H9 (cell line): ENCODE data around the gene OR9Q1. TPM values are rescaled to one million over a fixed set of nuclear protein-coding genes. Genes with fewer than 3 reads are reported as not detected.

ENCODE experiments used
- DNase-seq: peaks from one replicate; pipeline ENCODE4 v3.0.0-alpha.2; 2017
- H2AFZ ChIP-seq: one replicate; pipeline ENCODE4 v1.6.1; 2013; ENCODE audit warnings: mild to moderate bottlenecking, low read length, control low read depth, moderate library complexity
- H2AK5ac ChIP-seq: 2 replicates; pipeline ENCODE4 v1.6.1; 2013; ENCODE audit warnings: low read length, control low read depth, mixed read lengths; ENCODE audit not compliant: insufficient read length
- H2BK120ac ChIP-seq: one replicate; pipeline ENCODE4 v1.6.1; 2013; ENCODE audit warnings: low read depth, mild to moderate bottlenecking, low read length, control low read depth, inconsistent platforms; ENCODE audit not compliant: poor library complexity, severe bottlenecking
- H2BK12ac ChIP-seq: 2 replicates; pipeline ENCODE4 v1.6.1; 2013; ENCODE audit warnings: low read length, control low read depth, mixed read lengths, low read depth; ENCODE audit not compliant: insufficient read length
- H2BK15ac ChIP-seq: 2 replicates; pipeline ENCODE4 v1.6.1; 2013; ENCODE audit warnings: low read depth, low read length, control low read depth
- H2BK20ac ChIP-seq: one replicate; pipeline ENCODE4 v1.6.1; 2013; ENCODE audit warnings: low read depth, mild to moderate bottlenecking, low read length, control low read depth, inconsistent platforms; ENCODE audit not compliant: poor library complexity, severe bottlenecking
- H2BK5ac ChIP-seq: 2 replicates; pipeline ENCODE4 v1.6.1; 2013; ENCODE audit warnings: low read length, control low read depth, mixed read lengths; ENCODE audit not compliant: insufficient read length
- H3K14ac ChIP-seq: 2 replicates; pipeline ENCODE4 v1.6.1; 2013; ENCODE audit warnings: low read length, control low read depth; ENCODE audit not compliant: insufficient read depth
- H3K18ac ChIP-seq: 2 replicates; pipeline ENCODE4 v1.6.1; 2013; ENCODE audit warnings: low read depth, mild to moderate bottlenecking, mixed read lengths, low read length, control low read depth; ENCODE audit not compliant: insufficient read length
- H3K23ac ChIP-seq: 2 replicates; pipeline ENCODE4 v1.6.1; 2013; ENCODE audit warnings: low read length, control low read depth, mixed read lengths, low read depth; ENCODE audit not compliant: insufficient read length
- H3K23me2 ChIP-seq: 2 replicates; pipeline ENCODE4 v1.6.1; 2013; ENCODE audit warnings: low read depth, mild to moderate bottlenecking, mixed read lengths, low read length, control low read depth; ENCODE audit not compliant: insufficient read length, poor library complexity, severe bottlenecking
- H3K27ac ChIP-seq: 2 replicates; pipeline ENCODE4 v1.5.1; 2013; ENCODE audit warnings: low read length, control low read depth, mixed read lengths, low read depth; ENCODE audit not compliant: insufficient read length
- H3K27me3 ChIP-seq: 2 replicates; pipeline ENCODE4 v1.6.1; 2013; ENCODE audit warnings: low read length, control low read depth, inconsistent platforms; ENCODE audit not compliant: insufficient read depth
- H3K4ac ChIP-seq: 2 replicates; pipeline ENCODE4 v1.6.1; 2013; ENCODE audit warnings: low read depth, mild to moderate bottlenecking, control low read depth, inconsistent platforms, low read length, moderate library complexity
- H3K4me1 ChIP-seq: 2 replicates; pipeline ENCODE4 v1.6.1; 2013; ENCODE audit warnings: low read length, control low read depth, inconsistent platforms; ENCODE audit not compliant: insufficient read depth
- H3K4me2 ChIP-seq: 2 replicates; pipeline ENCODE4 v1.6.1; 2013; ENCODE audit warnings: low read length, control low read depth, mixed read lengths; ENCODE audit not compliant: insufficient read length, insufficient read depth
- H3K56ac ChIP-seq: 2 replicates; pipeline ENCODE4 v1.6.1; 2013; ENCODE audit warnings: low read depth, mild to moderate bottlenecking, mixed read lengths, low read length, control low read depth; ENCODE audit not compliant: insufficient read length
- H3K79me1 ChIP-seq: 2 replicates; pipeline ENCODE4 v1.6.1; 2013; ENCODE audit warnings: low read depth, mild to moderate bottlenecking, moderate library complexity, low read length, control low read depth, inconsistent platforms; ENCODE audit not compliant: insufficient read depth, poor library complexity, severe bottlenecking
- H3K79me2 ChIP-seq: 2 replicates; pipeline ENCODE4 v1.6.1; 2013; ENCODE audit warnings: low read length, control low read depth, inconsistent platforms; ENCODE audit not compliant: insufficient read depth
- H3K9ac ChIP-seq: 2 replicates; pipeline ENCODE4 v1.6.1; 2013; ENCODE audit warnings: low read length, control low read depth, mixed read lengths; ENCODE audit not compliant: insufficient read length; ENCODE audit errors: extremely low read depth
- H3K9me3 ChIP-seq: one replicate; pipeline ENCODE4 v1.6.1; 2013; ENCODE audit warnings: low read depth, low read length, inconsistent platforms; ENCODE audit not compliant: control insufficient read depth
- H3T11ph ChIP-seq: one replicate; pipeline ENCODE4 v1.6.1; 2013; ENCODE audit warnings: mild to moderate bottlenecking, low read length, control low read depth, inconsistent platforms
- H4K20me1 ChIP-seq: one replicate; pipeline ENCODE4 v1.6.1; 2013; ENCODE audit not compliant: control insufficient read depth, insufficient read length, insufficient read depth
- H4K5ac ChIP-seq: 2 replicates; pipeline ENCODE4 v1.6.1; 2013; ENCODE audit warnings: low read depth, mild to moderate bottlenecking, mixed read lengths, low read length, control low read depth; ENCODE audit not compliant: insufficient read length
- H4K8ac ChIP-seq: replicated peaks from 2 replicates; pipeline ENCODE4 v1.6.1; 2013; ENCODE audit warnings: low read length, control low read depth, mixed read lengths, low read depth; ENCODE audit not compliant: insufficient read length
- H4K91ac ChIP-seq: 2 replicates; pipeline ENCODE4 v1.6.1; 2013; ENCODE audit warnings: low read depth, mild to moderate bottlenecking, moderate library complexity, mixed read lengths, low read length, control low read depth; ENCODE audit not compliant: insufficient read length
- H3K27ac Mint-ChIP-seq, 3 experiments: 2 replicates in 2 of 3; 3 replicates in 1 of 3; pipeline ENCODE4 v1.8.0; 2020 to 2021; ENCODE audit warnings: mixed read lengths in 3 of 3, mild to moderate bottlenecking in 1 of 3, moderate library complexity in 1 of 3
- H3K27me3 Mint-ChIP-seq: 2 replicates; pipeline ENCODE4 v1.8.0; 2021; ENCODE audit warnings: low read depth, mild to moderate bottlenecking, moderate library complexity, mixed read lengths
- H3K36me3 Mint-ChIP-seq, 3 experiments: 2 replicates in 2 of 3; 3 replicates in 1 of 3; pipeline ENCODE4 v1.8.0; 2020 to 2021; ENCODE audit warnings: low read depth in 3 of 3, mixed read lengths in 3 of 3; ENCODE audit not compliant: insufficient read depth in 1 of 3
- H3K4me1 Mint-ChIP-seq, 2 experiments: 2 replicates each; pipeline ENCODE4 v1.8.0; 2020; ENCODE audit warnings: mixed read lengths in 2 of 2
- H3K4me3 Mint-ChIP-seq, 2 experiments: 2 replicates in 1 of 2; 3 replicates in 1 of 2; pipeline ENCODE4 v1.8.0; 2020 to 2021; ENCODE audit warnings: mild to moderate bottlenecking in 2 of 2, mixed read lengths in 2 of 2, moderate library complexity in 1 of 2
- H3K9me3 Mint-ChIP-seq, 2 experiments: 2 replicates in 1 of 2; 3 replicates in 1 of 2; pipeline ENCODE4 v1.8.0; 2020; ENCODE audit warnings: mild to moderate bottlenecking in 2 of 2, mixed read lengths in 2 of 2, moderate library complexity in 1 of 2
- CTCF ChIP-seq: fragments of 200-600 bp; sonication (generic); conservative IDR thresholded peaks from 3 replicates; pipeline ENCODE4 v1.8.0; 2021; ENCODE audit warnings: antibody characterized with exemption, mild to moderate bottlenecking
- WGBS: extraction: QIAGEN DNeasy Blood & Tissue Kit; methylation state at CpG from one replicate; pipeline ENCODE4 v1.1.7; 2013; ENCODE audit warnings: missing lambda C conversion rate, low lambda C conversion rate, mixed read lengths; ENCODE audit not compliant: insufficient read length; ENCODE audit errors: extremely low coverage; 5-methylcytosine and 5-hydroxymethylcytosine counted together
- total RNA-seq: library from RNA; stranded (reverse); gene quantifications from 2 replicates; pipeline ENCODE4 v1.2.1, GENCODE V29; 2021

Gene OR9Q1
- total RNA-seq, 1 experiment from 2014 or later, result not detected

DNA sequence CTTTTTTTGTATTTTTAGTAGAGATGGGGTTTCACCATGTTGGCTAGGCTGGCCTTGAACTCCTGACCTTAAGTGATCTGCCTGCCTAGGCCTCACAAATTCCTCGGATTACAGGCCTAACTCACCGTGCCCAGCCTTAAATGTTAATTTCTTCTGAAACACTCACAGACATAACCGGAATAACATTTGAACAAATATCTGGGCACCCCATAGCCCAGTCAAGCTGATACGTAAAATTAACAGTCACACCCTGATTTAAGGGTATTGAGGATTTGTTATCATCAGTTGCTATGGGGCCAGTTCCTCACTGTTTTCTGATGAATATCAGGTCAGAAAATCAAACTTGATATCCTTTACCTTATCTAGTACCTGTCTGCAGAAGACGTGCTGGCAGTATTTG is 23.0 kb upstream of the OR9Q1 start:
- Histone ChIP-seq H3K4me1 (no peaks in the 10 kb centered on the region; the same call in 1 of the 2 replicates), H2AK5ac (no peak overlapping the region), H2BK15ac (no peak overlapping the region), H3K23ac (no peak overlapping the region), H3K9me3 (no peaks in the 10 kb centered on the region), H2BK20ac (no peak overlapping the region), H3K18ac (no peak overlapping the region), H2BK5ac (no peak overlapping the region), H3K4me2 (no peak overlapping the region), H3K79me1 (no peaks in the 10 kb centered on the region), H4K20me1 (no peaks in the 10 kb centered on the region), H3K14ac (no peak overlapping the region), H3T11ph (no peak overlapping the region), H2AFZ (no peak overlapping the region), H4K8ac (no peak overlapping the region), H3K27ac (no peak overlapping the region), H4K5ac (no peak overlapping the region), H2BK12ac (no peak overlapping the region), H3K23me2 (no peaks in the 10 kb centered on the region), H3K9ac (no peak overlapping the region), H2BK120ac (no peak overlapping the region), H3K4ac (no peak overlapping the region), H3K27me3 (no peaks in the 10 kb centered on the region), H4K91ac (no peak overlapping the region), H3K56ac (no peak overlapping the region), H3K79me2 (no peaks in the 10 kb centered on the region)
- no CpG with 5 or more reads among the region's 5 CpGs for WGBS
- Mint-ChIP-seq H3K36me3 (peaks cover 0 to 12% (median 5%) of the 10 kb centered on the region in 3 experiments; a peak in 4 of 7 replicates), H3K27ac (no peak overlapping the region), H3K4me3 (no peak overlapping the region), H3K27me3 (no peaks in the 10 kb centered on the region; the same call in 1 of the 2 replicates), H3K4me1 (peaks cover 4 to 8% of the 10 kb centered on the region in 2 experiments), H3K9me3 (peaks cover 9 to 13% of the 10 kb centered on the region in 2 experiments)
- no peak for DNase-seq
- no peak for TF ChIP-seq CTCF
